IPS DF 4.7 (cell line): Measurements from ENCODE around the gene OTOS.

ENCODE experiments used
- DNase-seq: peaks from one replicate; pipeline ENCODE4 v3.0.0-alpha.2; 2013; ENCODE audit warnings: low spot score; ENCODE audit errors: extremely low read depth

Gene OTOS

GRCh38 chr2:240153418-240153817 is 13.0 kb upstream of the OTOS start:
- DNase-seq: no peak

- no peak for DNase-seq
Observed at GRCh38 chr2:240151477-240152031, 11.1 kb upstream of the OTOS start.

GRCh38 chr2:240149943-240150784 is 9.7 kb upstream of the OTOS start:
- DNase-seq: no peak

GRCh38 chr2:240147911-240148587 is 7.6 kb upstream of the OTOS start:
- DNase-seq: no peak

GRCh38 chr2:240147382-240147781 is 6.9 kb upstream of the OTOS start:
- no peak for DNase-seq

GRCh38 chr2:240146627-240147278 is 6.3 kb upstream of the OTOS start:
- no peak for DNase-seq

- no peak for DNase-seq
Observed at GRCh38 chr2:240146141-240146561, 5.7 kb upstream of the OTOS start.

- no peak for DNase-seq
Observed at GRCh38 chr2:240145461-240145860, 5.0 kb upstream of the OTOS start.

- DNase-seq: no peak
Observed at GRCh38 chr2:240144649-240145261, 4.3 kb upstream of the OTOS start.

GRCh38 chr2:240143801-240144648 is 3.6 kb upstream of the OTOS start:
- DNase-seq: no peak

GRCh38 chr2:240143276-240143675 is 2.8 kb upstream of the OTOS start:
- no peak for DNase-seq

GRCh38 chr2:240142859-240143258 is 2.4 kb upstream of the OTOS start:
- DNase-seq: no peak

GRCh38 chr2:240142256-240142775 is 1.9 kb upstream of the OTOS start:
- DNase-seq: no peak

- DNase-seq: no peak
Observed at GRCh38 chr2:240141736-240142135, 1.3 kb upstream of the OTOS start.

- DNase-seq: no peak
Observed at GRCh38 chr2:240140920-240141319, 462 bp upstream of the OTOS start.

GRCh38 chr2:240139666-240140393 is 628 bp downstream of the OTOS start:
- DNase-seq: no peak

GRCh38 chr2:240139011-240139441 is 1.4 kb downstream of the OTOS start:
- DNase-seq: no peak

- no peak for DNase-seq
Observed at GRCh38 chr2:240138254-240138984, 2.0 kb downstream of the OTOS start.
